ENCODE results near the gene FUOM. TPM values are rescaled to one million over a fixed set of nuclear protein-coding genes. Genes with fewer than 3 reads are reported as not detected.

The FUOM gene
- total RNA-seq, 1 experiment from 2014 or later, result 16.0 TPM

GRCh38 chr10:133351408-133352318 is 6.2 kb downstream of the FUOM start:
- TF ChIP-seq CTCF (conservative IDR thresholded peaks at IDR 0.05; ENCODE audit: low read depth, low read length) (0 out of 2 replicates have a peak, but pooled peaks have one; percentile 29), EZH2 (IDR thresholded peaks at IDR 0.05; ENCODE audit: borderline replicate concordance, low read depth, low read length, poor library complexity, severe bottlenecking) (no peak)
- CTCF ChIA-PET, result interaction anchor here (1.2 kb wide), 1 partner anchor 22 kb away, joined by 6 read pairs; no protein-coding TSS in a partner anchor
- H3K4me1 ChIP-seq (ENCODE audit: insufficient read depth, low read length, poor library complexity, severe bottlenecking), result peaks cover 6% of the 10 kb centered on the region
- no peak overlapping the region for H3K27ac ChIP-seq (ENCODE audit: low read depth, low read length, poor library complexity, severe bottlenecking)
- no peak overlapping the region for H3K4me3 ChIP-seq (ENCODE audit: low read depth, low read length, poor library complexity, severe bottlenecking)
- intact Hi-C loops (cut with micrococcal nuclease; ENCODE audit: unreplicated experiment), result no loop called here
- POLR2A ChIA-PET (ENCODE audit: low non-redundant PET), result interaction anchor here (0.6 kb wide), 1 partner anchor 17 kb away, joined by 4 read pairs; no protein-coding TSS in a partner anchor
- BruUV-seq (replicated peaks), result no TSS peak
- no peak for DNase-seq (ENCODE audit: low spot score)
- no peaks in the 10 kb centered on the region for H3K27me3 ChIP-seq (replicated peaks; ENCODE audit: insufficient read depth, low read depth, low read length, poor library complexity)
- no peaks in the 10 kb centered on the region for H3K9me3 ChIP-seq (ENCODE audit: low read depth, low read length, poor library complexity, severe bottlenecking)
- no peaks in the 10 kb centered on the region for H3K36me3 ChIP-seq (ENCODE audit: insufficient read depth, low read length, poor library complexity, severe bottlenecking)

- Histone ChIP-seq H3K27ac (ENCODE audit: low read depth, low read length, poor library complexity, severe bottlenecking) (no peak overlapping the region), H3K27me3 (replicated peaks; ENCODE audit: insufficient read depth, low read depth, low read length, poor library complexity) (no peaks in the 10 kb centered on the region), H3K9me3 (ENCODE audit: low read depth, low read length, poor library complexity, severe bottlenecking) (no peaks in the 10 kb centered on the region), H3K4me1 (ENCODE audit: insufficient read depth, low read length, poor library complexity, severe bottlenecking) (peaks cover 6% of the 10 kb centered on the region), H3K36me3 (ENCODE audit: insufficient read depth, low read length, poor library complexity, severe bottlenecking) (no peaks in the 10 kb centered on the region), H3K4me3 (ENCODE audit: low read depth, low read length, poor library complexity, severe bottlenecking) (no peak overlapping the region)
- no peak for DNase-seq (ENCODE audit: low spot score)
- ChIA-PET POLR2A (ENCODE audit: low non-redundant PET) (no interaction called here), CTCF (interaction anchor here (1.2 kb wide), 1 partner anchor 22 kb away, joined by 6 read pairs; no protein-coding TSS in a partner anchor)
- no peak for TF ChIP-seq EZH2 (IDR thresholded peaks at IDR 0.05; ENCODE audit: borderline replicate concordance, low read depth, low read length, poor library complexity, severe bottlenecking)
- TF ChIP-seq CTCF (conservative IDR thresholded peaks at IDR 0.05; ENCODE audit: low read depth, low read length), result no peak
- intact Hi-C loops (cut with micrococcal nuclease; ENCODE audit: unreplicated experiment), result no loop called here
- BruUV-seq (replicated peaks), result no TSS peak
Observed at GRCh38 chr10:133350950-133351329, 6.9 kb downstream of the FUOM start.

- no peak for DNase-seq (ENCODE audit: low spot score)
- H3K4me3 ChIP-seq (ENCODE audit: low read depth, low read length, poor library complexity, severe bottlenecking), result no peak overlapping the region
- ChIA-PET CTCF (interaction anchor here (1.2 kb wide), 1 partner anchor 21 kb away, joined by 6 read pairs; no protein-coding TSS in a partner anchor), POLR2A (ENCODE audit: low non-redundant PET) (no interaction called here)
- BruUV-seq (replicated peaks), result no TSS peak
- no peak for TF ChIP-seq EZH2 (IDR thresholded peaks at IDR 0.05; ENCODE audit: borderline replicate concordance, low read depth, low read length, poor library complexity, severe bottlenecking)
- TF ChIP-seq CTCF (conservative IDR thresholded peaks at IDR 0.05; ENCODE audit: low read depth, low read length), result no peak
- no peaks in the 10 kb centered on the region for H3K27me3 ChIP-seq (replicated peaks; ENCODE audit: insufficient read depth, low read depth, low read length, poor library complexity)
- H3K9me3 ChIP-seq (ENCODE audit: low read depth, low read length, poor library complexity, severe bottlenecking), result no peaks in the 10 kb centered on the region
- no peaks in the 10 kb centered on the region for H3K36me3 ChIP-seq (ENCODE audit: insufficient read depth, low read length, poor library complexity, severe bottlenecking)
- intact Hi-C loops (cut with micrococcal nuclease; ENCODE audit: unreplicated experiment), result no loop called here
- no peak overlapping the region for H3K27ac ChIP-seq (ENCODE audit: low read depth, low read length, poor library complexity, severe bottlenecking)
- H3K4me1 ChIP-seq (ENCODE audit: insufficient read depth, low read length, poor library complexity, severe bottlenecking), result peaks cover 6% of the 10 kb centered on the region
Observed at GRCh38 chr10:133350283-133350949, 7.4 kb downstream of the FUOM start.

Data from A673 (cell line).